HG02885 (cell line): ENCODE measurements around the gene CPLANE2.
"Not testable (repeated sequence)": the region's sequence is repeated elsewhere in the genome, so short reads cannot be mapped to it uniquely, and the experiment has no call there.

Experiments
- ATAC-seq: cut with Tn5 transposase; IDR thresholded peaks from one replicate; pipeline ENCODE4 v1.9.1; 2021; ENCODE audit warnings: mild to moderate bottlenecking; ENCODE audit not compliant: unreplicated experiment, poor library complexity

CPLANE2 gene

DNA sequence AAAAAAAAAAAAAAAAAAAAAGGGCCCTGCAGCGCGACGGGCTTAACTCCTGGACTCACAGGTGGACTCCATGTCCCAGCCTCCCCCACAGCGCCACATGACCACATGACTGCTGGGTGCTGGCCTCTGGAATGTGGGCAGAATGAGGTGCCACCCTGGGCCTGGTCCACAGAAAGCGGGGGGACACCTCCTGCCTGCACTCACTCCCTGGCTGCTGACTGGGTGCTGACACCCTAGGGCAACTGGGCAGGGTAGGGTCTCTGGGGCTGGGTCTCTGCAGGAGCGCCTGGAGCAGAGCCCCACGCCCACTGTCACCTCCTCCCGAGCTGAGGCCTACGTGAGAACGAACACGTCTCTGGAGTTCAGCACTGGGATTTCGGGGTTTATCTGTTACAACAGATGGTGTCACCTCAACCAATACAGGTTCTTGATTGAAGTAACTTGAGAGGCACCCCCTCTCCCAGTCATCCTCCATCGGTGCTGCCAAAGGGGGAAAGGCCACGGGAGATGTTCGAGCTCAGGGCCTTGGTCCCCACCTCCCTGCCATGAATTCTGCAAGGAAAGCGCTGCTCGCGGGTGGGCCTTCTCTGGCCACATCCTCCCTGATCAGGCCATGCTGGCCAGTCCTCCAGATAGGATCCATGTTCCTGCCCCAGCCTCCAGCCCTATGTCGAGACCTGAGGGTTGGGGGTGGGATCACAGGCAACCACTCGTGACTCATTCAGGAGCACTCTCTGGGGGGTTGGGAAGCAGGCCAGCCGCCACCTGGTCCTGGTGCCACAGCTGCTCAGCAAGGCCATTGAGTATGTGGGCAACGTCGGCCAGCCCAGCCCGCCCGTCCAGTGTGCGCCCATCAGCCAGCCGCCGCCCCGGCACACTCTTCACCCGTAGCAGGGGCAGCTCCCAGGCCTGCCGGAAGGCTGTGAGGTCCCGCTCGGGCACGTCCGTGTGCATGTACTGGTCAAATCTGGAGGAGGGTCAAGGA, 5.4 kb downstream of the CPLANE2 start:
- no peak for ATAC-seq

- ATAC-seq = no peak
Observed at GRCh38 chr1:16230744-16231143, 6.2 kb downstream of the CPLANE2 start.

GRCh38 chr1:16229976-16230740, 6.8 kb downstream of the CPLANE2 start:
- ATAC-seq = no peak

GRCh38 chr1:16226490-16227179, 10.3 kb downstream of the CPLANE2 start:
- no peak for ATAC-seq

GRCh38 chr1:16226129-16226489, 10.9 kb downstream of the CPLANE2 start:
- ATAC-seq = no peak

- no peak for ATAC-seq
Observed at GRCh38 chr1:16224472-16224871, 12.5 kb downstream of the CPLANE2 start.

DNA sequence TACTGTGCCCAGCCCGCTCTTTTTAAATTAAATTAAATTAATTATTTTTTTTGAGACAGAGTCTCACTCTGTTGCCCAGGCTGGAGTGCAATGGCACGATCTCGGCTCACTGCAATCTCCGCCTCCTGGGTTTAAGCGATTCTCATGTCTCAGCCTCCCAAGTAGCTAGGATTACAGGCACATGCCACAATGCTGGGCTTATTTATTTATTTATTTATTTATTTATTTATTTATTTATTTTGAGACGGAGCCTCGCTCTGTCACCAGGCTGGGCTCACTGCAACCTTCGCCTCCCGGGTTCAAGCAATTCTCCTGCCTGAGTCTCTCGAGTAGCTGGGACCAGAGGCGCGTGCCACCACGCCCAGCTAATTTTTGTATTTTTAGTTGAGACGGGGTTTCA, 14.3 kb downstream of the CPLANE2 start:
- not testable (repeated sequence) for ATAC-seq

DNA sequence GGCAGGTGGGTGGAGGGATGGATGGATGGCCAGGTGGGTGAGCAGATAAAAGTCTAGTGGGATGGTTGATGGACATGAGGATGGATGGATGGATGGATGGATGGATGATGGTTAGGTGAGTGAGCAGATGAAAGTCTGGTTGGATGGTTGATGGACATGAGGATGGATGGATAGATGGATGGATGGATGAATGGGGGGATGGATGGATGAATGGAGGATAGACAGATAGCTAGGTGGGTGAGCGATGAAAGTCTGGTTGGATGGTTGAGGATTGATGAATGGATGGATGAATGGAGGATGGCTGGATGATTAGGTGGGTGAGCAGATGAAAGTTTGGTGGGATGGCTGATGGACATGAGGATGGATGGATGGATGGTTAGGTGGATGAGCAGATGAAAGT, 15.5 kb downstream of the CPLANE2 start:
- ATAC-seq = no peak

GRCh38 chr1:16219968-16220500, 16.9 kb downstream of the CPLANE2 start:
- no peak for ATAC-seq

DNA sequence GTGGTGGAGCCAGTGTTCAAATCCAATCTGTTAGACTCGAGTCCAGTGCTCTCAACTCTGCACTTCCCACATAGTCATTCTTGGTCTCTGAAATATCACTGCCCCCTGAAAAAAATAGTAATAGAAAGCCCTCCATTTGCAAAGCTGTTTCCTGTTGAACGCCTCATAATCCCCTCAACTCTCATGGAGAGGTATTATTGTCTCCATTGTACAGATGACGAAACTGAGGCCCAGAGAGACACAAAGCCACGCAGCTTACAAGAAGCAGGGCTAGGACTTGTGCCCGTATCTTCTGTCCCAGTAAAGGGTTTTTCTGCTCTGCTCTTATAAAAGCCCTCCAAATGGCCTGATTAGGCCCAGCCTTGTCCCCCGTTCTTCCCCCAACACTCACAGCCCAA, 18.3 kb downstream of the CPLANE2 start:
- ATAC-seq = no peak

- no peak for ATAC-seq
Observed at GRCh38 chr1:16218014-16218673, 18.8 kb downstream of the CPLANE2 start.

DNA sequence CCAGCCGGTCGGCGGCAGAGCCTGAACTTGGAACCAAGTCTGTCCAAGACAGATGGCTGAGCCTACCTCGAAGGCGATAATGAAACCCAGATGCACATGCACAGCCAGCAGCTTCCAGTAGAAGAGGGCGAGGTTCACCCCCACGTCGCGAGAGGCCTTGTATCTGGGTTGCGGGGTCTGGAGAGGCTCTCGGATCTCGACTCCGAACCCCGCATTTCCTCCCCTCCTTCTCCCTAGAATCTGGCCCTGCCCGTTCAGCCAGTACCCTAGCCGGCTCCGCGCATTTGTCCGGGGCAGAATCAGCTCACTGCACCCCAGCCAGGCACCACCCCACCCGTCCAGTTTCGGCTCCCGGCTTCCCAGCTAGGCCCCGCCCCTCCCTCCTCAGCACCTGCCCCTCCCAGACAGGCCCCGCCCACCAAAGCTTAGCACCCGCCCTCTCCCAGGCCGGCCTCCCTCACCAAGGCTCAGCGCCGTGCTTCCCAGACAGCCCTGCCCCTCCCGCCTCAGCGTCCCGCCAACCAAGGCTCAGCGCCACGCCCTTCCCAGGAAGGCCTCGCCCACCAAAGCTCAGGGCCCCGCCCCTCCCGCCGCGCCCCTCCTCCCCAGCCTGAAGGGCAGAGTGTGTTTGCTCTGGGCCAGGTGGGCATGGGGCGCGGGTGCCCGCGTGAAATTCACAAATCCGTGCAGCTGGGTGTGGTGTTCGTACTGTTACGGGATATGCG, 19.8 kb downstream of the CPLANE2 start:
- ATAC-seq = peak; percentile 92

DNA sequence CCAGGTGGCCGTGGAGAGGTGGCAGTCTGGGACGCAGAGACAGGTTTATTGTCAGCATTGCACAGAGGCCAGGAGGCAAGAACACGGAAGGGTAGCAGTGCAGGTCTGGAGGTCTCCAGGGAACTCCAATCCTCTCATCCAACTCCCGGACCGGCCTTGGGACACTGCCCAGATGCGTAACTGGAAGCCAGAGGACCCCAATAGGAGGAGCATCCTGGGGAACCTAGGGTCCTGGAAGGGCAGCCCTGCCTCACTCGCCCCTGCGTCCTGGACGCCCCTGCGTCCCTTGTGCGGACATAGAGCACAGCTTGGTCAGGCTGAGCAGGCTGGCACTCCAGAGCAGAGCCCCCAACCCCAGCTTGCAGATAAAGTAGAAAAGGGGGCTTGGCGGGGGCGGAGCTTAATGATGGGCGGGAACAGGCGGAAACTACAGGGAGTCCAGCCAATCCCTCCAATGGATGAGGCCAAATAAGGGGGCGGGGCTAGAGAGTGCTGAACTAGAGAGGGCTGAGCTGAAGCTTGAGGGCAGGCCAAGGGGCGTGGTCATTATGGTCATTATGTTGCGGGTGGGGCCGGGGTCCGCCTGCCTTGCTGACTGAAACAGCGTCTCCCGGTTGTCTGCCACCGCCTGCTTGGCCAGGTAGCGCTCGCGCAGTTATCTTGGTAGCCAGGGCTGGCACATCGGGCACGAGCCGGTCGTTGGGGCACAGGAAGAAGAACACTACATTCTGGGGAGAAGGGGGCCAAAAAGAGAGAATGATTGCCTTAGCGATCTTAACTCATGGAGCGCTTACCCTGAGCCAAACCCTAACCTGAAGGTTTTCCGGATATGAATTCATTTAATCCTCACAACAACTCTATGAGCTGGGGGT, 20.9 kb downstream of the CPLANE2 start:
- no peak for ATAC-seq

- ATAC-seq = not testable (repeated sequence)
Observed at GRCh38 chr1:16215240-16215639, 21.7 kb downstream of the CPLANE2 start.

- not testable (repeated sequence) for ATAC-seq
Observed at GRCh38 chr1:16213544-16213943, 23.4 kb downstream of the CPLANE2 start.

GRCh38 chr1:16213013-16213412, 24.0 kb downstream of the CPLANE2 start:
- ATAC-seq = no peak

DNA sequence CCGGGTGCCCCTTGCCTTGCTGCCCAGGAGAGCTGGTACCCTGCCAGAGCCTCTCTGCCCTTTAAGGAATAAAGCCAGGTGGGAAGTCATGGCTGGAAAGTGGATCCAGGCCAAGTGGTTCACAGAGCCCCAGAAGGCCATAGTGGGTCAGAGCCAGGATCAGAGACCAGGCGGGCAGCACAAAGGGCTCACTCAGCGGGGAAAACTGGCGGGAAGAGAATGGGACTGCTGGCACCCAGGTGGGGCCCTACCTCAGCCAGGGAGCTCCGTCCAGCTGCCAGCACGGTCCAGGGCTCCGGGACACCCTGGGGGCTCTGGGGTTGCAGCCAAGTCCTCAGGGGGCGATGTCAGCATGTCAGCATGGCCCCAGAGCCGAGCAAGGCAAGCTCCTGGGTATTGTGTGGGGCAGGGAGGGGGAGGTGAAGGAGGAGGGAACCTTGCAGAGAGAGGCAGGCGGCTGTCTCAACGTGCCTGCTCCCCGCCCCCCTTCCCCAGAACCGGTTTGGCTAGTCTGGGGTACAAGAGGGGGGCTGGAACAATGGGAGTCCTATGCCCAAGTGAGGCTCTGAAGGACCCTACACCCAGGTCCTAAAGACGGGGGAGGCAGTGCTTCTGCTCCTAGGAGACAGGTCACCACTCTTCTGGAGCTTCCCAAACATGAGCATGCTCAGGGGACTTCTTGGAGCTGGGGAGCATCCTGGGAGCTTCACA, 24.6 kb downstream of the CPLANE2 start, which contains the start of gene ARHGEF19:
TSS of gene ARHGEF19 (minus strand) at position 402 of the 711 bp plus-strand sequence. CDS start 3,598 bp downstream, outside the sequence.
- ATAC-seq = no peak

DNA sequence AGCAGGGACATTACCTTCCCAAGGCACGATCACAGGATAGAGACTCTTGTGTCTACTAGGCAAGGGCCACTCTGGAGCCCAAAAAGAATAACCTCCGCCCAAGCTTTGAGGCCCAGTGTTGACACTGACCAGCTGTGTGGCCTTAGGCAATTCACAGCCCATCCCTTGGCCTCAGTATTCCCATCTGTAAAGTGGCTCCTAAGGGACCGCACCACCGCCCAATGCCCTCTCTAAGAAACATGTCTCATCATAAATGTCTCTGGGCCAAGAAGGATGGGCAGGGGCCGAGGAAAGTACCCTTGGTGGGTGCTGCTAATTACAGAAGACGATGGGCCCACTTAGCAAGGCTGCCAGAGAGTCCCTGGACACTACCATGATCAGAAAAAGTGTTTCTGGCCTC, 25.2 kb downstream of the CPLANE2 start:
- ATAC-seq = no peak
